Coronary artery (tissue), 2 donors: ENCODE results near the gene ASRGL1.
A peak's percentile ranks its signal among the peaks of the same experiment; 100 is the strongest.

Experiments
- DNase-seq: peaks from one replicate; pipeline ENCODE4 v3.0.0-alpha.2; 2017; ENCODE audit warnings: low spot score
- H3K27ac ChIP-seq, 2 donors: fragments of 200-600 bp; sonication (generic); one replicate each; pipeline ENCODE4 v1.5.1; 2016 to 2019
- H3K4me3 ChIP-seq: fragments of 200-600 bp; sonication (generic); 2 replicates; pipeline ENCODE4 v1.5.1; 2016; ENCODE audit warnings: mild to moderate bottlenecking, moderate library complexity
- TF ChIP-seq, protein P1 (sequence below): fragments of 200-600 bp; sonication (generic); IDR thresholded peaks from one replicate; pipeline ENCODE4 v1.5.1; 2019; ENCODE audit warnings: antibody characterized with exemption

The ASRGL1 gene

DNA sequence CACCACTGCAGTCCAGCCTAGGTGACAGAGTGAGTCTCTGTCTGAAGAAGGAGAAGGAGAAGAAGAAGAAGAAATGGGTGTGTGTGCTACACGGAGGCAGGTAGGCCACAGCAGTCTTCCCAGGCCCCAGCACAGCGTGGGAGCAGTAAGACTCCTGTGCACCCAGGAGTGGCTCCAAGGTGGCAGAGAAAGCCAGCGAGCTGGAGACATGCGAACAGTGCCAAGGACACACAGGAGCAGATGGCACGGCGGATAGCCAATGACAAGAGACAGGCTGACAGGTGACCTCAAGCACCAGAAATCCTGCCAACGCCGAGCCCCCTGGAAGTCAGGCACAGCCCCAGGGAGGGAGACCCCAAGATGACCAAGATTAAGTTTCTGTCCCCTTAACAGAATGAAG, 72.6 kb downstream of the ASRGL1 start:
- Histone ChIP-seq H3K27ac (no peak overlapping the region), H3K4me3 (no peak overlapping the region)
- no peak for DNase-seq
- TF ChIP-seq, protein P1, sequence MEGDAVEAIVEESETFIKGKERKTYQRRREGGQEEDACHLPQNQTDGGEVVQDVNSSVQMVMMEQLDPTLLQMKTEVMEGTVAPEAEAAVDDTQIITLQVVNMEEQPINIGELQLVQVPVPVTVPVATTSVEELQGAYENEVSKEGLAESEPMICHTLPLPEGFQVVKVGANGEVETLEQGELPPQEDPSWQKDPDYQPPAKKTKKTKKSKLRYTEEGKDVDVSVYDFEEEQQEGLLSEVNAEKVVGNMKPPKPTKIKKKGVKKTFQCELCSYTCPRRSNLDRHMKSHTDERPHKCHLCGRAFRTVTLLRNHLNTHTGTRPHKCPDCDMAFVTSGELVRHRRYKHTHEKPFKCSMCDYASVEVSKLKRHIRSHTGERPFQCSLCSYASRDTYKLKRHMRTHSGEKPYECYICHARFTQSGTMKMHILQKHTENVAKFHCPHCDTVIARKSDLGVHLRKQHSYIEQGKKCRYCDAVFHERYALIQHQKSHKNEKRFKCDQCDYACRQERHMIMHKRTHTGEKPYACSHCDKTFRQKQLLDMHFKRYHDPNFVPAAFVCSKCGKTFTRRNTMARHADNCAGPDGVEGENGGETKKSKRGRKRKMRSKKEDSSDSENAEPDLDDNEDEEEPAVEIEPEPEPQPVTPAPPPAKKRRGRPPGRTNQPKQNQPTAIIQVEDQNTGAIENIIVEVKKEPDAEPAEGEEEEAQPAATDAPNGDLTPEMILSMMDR: no peak

DNA sequence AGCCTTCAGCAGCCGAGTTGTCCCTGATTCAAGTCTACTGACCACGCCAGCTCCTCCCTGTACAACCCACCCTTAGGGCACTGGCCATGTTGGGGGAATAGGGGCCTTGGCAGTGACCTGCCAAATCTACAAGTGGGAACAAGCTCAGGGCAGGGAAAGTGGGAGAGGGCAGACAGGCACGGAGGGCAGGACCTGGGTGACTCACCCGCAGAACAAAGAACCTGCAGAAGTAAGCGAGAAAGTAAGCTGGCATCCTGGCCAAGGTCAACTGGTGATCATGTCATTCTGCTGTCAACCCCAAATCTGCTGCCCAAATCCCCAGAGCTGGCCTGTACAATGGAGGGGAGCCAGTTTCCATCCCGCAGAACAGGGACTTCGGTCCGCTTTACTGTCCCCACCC, 73.7 kb downstream of the ASRGL1 start:
- Histone ChIP-seq H3K4me3 (no peak overlapping the region), H3K27ac (no peak overlapping the region)
- TF ChIP-seq, protein P1: no peak
- DNase-seq: no peak

DNA sequence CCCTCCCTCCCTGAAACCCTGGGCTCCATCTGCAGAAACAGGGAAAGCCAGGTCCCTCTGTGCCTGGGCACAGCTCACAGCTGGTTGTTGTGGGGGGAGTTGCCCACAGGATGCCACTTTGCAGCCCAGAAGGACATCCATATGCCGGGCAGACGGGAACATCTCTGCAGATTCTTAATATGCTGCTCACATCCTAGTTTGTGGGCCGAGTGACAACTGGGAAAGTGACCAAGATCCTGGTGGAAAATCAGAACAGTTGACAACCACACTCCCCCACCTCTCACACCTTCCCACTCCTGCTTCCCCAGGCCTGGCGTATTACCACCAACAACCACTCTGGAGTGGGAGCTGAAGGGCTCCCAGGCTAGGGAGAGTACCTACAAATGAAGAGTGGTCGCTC, 74.3 kb downstream of the ASRGL1 start:
- no peak for DNase-seq

DNA sequence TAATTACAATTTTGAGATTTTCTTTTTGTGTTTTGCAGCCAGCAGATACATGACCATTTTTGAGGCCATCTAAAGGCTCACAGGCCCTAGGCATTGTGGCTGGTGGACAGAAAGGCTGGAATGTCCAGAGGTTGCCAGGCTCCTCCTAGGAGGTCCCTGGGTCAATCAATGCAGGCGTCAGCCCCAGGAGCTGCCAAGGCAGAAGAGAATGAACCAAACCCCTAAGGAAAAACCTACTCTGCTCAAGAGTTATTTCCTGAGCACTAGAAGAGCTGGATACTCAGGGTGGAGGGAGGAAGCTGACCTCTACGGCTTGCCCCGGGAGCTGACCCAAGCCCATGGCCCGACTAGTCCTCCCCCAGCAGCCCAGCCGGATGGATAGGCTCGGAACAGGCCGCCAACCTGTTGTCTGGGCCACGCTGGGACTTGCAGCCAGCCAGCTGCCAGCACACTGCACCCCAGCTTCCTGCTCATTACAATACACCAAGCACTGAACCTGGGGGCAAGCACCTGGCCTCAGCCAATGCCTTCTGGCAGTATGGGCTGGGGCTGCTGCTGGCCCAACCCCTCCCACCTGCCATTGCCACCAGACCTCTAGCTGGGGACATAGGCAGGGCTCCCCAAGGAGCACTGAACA, 75.9 kb downstream of the ASRGL1 start:
- Histone ChIP-seq H3K27ac (no peak overlapping the region), H3K4me3 (no peak overlapping the region)
- DNase-seq: no peak

More for the DNA sequence above, 74.3 kb downstream of the ASRGL1 start:
- Histone ChIP-seq H3K4me3 (no peak overlapping the region), H3K27ac (no peak overlapping the region)
- TF ChIP-seq, protein P1: no peak

DNA sequence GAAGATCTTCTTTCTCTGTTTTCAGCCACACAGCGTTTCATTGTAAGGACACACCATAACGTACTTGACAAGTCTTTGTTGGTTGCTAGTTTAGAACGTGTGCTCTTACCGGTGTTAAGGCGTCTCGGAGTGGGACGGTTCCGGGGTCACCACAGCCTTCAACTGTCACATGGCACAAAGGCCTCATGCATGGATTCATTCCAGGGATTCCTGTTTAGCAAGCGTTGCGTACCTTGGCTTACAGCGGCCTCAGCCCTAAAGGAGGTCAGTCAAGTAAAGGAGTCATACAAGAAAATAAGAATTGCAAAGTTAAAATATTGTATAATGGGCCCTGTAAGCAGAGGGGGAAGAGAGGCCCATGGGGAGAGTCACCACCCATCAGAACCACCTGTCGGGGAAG, 79.3 kb downstream of the ASRGL1 start:
- TF ChIP-seq, protein P1: no peak
- H3K4me3 ChIP-seq: no peak overlapping the region
- no peak overlapping the region for H3K27ac ChIP-seq
- DNase-seq: no peak

More for the DNA sequence above, 75.9 kb downstream of the ASRGL1 start:
- TF ChIP-seq, protein P1: no peak

DNA sequence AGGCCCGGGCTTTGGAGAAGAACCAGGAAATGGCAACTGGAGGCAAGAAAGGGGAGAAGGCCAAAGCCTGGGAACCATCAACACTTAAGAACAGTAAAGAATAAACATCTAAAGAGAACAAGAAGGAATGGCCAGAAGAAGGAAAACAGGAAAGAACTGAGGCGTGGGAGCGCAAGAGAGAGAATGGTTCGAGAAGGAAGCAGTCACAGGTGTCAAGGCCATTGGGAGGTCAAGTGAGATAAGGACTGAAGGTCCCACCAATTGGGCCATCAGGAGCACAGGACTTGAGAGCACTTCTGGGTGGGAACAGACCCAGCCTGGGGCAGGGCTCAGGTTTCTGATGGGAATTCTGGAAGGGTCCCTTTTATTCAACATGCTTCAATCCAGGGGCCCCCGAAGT, 80.9 kb downstream of the ASRGL1 start:
- no peak overlapping the region for H3K27ac ChIP-seq
- H3K4me3 ChIP-seq: no peak overlapping the region
- TF ChIP-seq, protein P1: no peak
- DNase-seq: no peak

DNA sequence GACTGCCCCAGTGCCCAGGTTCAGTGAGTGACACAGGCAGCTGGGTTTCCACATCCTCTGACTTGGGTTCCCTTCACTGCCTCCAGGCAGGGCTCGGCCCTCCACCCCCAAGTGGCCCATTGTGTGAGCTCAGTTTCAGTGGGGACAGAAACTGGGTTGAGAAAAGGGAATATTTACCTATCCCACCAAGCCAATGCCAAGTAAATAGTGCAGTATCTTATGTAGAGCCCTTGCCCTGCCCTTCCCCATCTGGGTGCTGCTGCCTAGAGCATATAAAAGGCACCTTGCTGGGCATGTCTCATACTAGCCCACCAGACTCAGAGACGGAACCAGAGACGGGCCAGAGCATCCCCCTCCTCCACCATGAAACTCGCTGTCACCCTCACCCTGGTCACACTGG, 81.5 kb downstream of the ASRGL1 start, which contains the start of gene SCGB1A1:
Gene SCGB1A1 (plus strand): TSS at position 301 of the 400 bp plus-strand sequence. CDS start 63 bp downstream, at position 364.
- H3K27ac ChIP-seq: peak within 1 kb of the TSS in 1 of 2 donors; percentile 47
- TF ChIP-seq, protein P1: no peak
- no peak for DNase-seq
- no peak within 1 kb of the TSS for H3K4me3 ChIP-seq
